ENCODE data around the gene CIRBP. TPM values are rescaled to one million over a fixed set of nuclear protein-coding genes. Genes with fewer than 3 reads are reported as not detected.
A peak's percentile ranks its signal among the peaks of the same experiment; 100 is the strongest.
"Not testable (repeated sequence)": the region's sequence is repeated elsewhere in the genome, so short reads cannot be mapped to it uniquely, and the experiment has no call there.

The CIRBP gene
- total RNA-seq, 2 donors from 2014 or later, result 163 to 179 TPM

DNA sequence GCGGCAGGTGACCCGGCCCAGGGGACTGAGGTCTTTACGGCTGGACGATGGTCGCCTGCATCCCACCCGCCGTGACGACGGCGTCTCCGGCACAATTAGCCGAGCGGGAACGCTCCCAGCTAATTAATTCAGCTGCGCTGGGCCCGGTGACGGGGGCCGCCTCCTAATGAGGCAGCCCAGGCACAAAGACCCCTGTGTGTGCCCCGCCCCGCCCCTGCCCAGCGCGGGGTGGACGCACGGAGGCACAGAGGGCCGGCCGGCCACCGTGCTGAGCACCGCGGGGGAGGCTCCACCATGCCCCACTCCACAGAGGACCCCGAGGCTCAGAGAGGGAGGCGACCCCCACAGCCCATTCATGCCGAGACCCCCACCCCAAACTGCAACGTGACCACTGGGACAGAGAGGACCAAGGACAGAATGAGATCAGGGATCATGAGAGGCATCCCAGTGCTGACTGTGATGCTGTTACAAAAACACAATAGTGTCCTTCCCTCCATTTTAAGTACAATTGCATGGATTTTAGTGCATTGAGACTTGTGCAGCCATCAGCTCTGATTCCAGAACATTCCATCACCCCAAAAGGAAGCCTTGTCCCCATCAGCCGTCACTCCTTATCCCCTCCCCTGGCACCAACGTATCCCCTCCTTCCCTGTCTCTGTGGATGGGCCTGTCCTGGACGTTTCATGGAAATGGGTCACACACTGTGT is 33.6 kb downstream of the CIRBP start:
- Histone ChIP-seq H3K9ac (ENCODE audit: low read depth in 2 of 2, low read length in 2 of 2) (no peak overlapping the region), H3K27me3 (no peaks in the 10 kb centered on the region), H3K9me3 (no peaks in the 10 kb centered on the region), H3K4me3 (no peak overlapping the region), H3K27ac (no peak overlapping the region), H3K36me3 (no peaks in the 10 kb centered on the region), H3K4me1 (peaks cover 6% of the 10 kb centered on the region)
- intact Hi-C loops (cut with DNase I), result no loop called here
- TF ChIP-seq, protein P1, sequence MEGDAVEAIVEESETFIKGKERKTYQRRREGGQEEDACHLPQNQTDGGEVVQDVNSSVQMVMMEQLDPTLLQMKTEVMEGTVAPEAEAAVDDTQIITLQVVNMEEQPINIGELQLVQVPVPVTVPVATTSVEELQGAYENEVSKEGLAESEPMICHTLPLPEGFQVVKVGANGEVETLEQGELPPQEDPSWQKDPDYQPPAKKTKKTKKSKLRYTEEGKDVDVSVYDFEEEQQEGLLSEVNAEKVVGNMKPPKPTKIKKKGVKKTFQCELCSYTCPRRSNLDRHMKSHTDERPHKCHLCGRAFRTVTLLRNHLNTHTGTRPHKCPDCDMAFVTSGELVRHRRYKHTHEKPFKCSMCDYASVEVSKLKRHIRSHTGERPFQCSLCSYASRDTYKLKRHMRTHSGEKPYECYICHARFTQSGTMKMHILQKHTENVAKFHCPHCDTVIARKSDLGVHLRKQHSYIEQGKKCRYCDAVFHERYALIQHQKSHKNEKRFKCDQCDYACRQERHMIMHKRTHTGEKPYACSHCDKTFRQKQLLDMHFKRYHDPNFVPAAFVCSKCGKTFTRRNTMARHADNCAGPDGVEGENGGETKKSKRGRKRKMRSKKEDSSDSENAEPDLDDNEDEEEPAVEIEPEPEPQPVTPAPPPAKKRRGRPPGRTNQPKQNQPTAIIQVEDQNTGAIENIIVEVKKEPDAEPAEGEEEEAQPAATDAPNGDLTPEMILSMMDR (IDR thresholded peaks at IDR 0.05), result no peak
- DNase-seq, result no peak

DNA sequence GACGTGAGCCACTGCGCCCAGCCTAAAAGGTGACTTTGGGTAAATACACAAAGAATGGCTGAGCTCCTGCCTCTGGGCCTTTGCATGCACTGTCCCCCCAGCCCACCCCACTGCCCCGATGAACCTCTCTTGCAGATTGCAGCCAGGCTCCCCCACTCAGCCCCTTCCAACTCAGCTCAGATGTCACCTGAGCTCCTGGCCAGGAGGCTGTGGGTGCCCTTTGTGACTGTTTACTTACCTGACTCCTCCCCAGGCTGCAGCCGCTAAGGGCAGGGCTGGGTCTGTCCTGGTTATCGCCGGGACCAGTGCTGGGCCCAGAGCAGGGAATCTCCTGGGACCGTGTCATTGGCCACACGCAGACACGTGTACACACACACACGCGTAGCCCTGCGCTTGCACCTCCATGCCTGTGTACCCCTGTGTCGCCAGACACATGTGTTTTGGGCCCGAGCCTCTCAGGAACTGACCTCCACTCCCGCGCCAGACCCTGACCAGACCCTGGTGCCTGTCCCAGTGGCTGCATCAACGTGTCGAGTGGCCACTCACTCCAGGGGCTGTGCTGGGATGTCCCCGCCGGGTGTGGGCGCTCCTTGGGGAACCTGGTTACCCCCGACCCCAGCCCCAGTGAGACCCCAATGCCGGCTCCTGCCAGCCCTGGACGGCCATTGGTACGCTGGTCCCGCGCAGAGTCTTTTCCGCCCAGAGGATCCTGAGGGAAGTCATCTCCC is 35.2 kb downstream of the CIRBP start:
- intact Hi-C loops (cut with DNase I), result no loop called here
- Histone ChIP-seq H3K9ac (ENCODE audit: low read depth in 2 of 2, low read length in 2 of 2) (peak overlapping the region in 1 of 2 donors; percentile 51), H3K4me1 (peaks cover 6% of the 10 kb centered on the region), H3K27ac (no peak overlapping the region), H3K9me3 (no peaks in the 10 kb centered on the region), H3K4me3 (no peak overlapping the region), H3K27me3 (no peaks in the 10 kb centered on the region), H3K36me3 (no peaks in the 10 kb centered on the region)
- TF ChIP-seq, protein P1 (IDR thresholded peaks at IDR 0.05), result no peak
- DNase-seq, result peak; percentile 83

DNA sequence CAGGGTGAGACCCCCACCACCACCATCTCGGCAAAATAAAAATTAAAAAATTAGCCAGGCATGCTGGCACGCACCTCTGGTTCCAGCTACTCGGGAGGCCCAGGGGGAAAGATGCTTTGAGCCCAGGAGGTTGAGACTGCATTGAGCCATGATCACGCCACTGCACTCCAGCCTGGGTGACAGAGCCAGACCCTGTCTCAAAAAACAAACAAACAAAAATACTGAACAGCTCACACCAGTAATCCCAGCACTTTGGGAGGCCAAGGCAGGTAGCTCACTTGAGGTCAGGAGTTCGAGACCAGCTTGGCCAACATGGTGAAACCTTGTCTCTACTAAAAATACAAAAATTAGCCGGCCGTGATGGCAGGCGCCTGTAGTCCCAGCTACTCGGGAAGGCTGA is 36.2 kb downstream of the CIRBP start:
- H3K36me3 ChIP-seq; H3K4me3 ChIP-seq; H3K9ac ChIP-seq (ENCODE audit: low read depth in 2 of 2, low read length in 2 of 2); H3K4me1 ChIP-seq; intact Hi-C loops (cut with DNase I); H3K9me3 ChIP-seq; H3K27me3 ChIP-seq; H3K27ac ChIP-seq; DNase-seq: not testable (repeated sequence)

DNA sequence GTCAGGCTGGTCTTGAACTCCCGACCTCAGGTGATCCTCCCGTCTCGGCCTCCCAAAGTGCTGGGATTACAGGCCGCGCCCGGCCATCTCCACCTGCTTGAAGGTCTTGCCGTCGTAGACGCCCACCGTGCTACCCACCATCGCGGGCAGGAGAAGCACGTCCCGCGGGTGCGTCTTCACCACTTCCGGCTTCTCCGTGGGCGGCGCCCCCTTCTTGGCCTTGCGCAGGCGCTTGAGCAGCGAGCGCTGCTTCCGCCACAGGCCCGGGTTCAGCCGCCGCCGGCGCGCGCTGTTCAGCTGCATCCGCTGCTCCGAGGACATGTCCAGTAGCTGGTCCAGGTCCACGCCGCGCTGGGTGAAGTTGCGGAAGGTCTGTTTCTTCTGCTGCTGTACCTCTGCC is 38.2 kb downstream of the CIRBP start:
- Histone ChIP-seq H3K9me3 (no peaks in the 10 kb centered on the region), H3K4me3 (no peak overlapping the region), H3K27me3 (no peaks in the 10 kb centered on the region), H3K27ac (no peak overlapping the region), H3K36me3 (no peaks in the 10 kb centered on the region), H3K9ac (ENCODE audit: low read depth in 2 of 2, low read length in 2 of 2) (no peak overlapping the region), H3K4me1 (peaks cover 6% of the 10 kb centered on the region)
- intact Hi-C loops (cut with DNase I), result no loop called here
- TF ChIP-seq, protein P1 (IDR thresholded peaks at IDR 0.05), result no peak
- no peak for DNase-seq

DNA sequence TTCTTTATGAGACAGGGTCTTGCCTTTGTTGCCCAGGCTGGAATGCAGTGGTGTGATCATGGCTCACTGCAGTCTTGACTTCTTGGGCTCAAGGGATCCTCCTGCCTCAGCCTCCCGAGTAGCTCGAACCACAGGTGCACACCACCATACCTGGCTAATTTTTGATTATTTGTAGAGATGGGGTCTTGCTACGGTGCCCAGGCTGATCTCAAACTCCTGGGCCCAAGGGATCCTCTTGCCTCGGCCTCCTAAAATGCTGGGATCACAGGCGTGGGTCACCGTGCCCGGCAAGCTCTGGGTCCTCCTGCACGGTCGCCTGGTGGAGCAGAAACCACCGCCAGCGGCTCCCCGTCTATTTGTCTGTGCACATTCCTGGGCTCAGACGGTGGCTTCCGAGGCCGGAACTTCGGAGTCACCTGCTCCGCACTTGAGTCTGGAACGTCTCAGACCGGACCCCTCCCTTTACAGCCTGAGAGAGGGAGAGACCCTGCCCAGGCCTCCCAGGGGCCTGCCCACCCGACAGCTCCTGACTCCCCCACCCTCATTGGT is 38.7 kb downstream of the CIRBP start:
- no peaks in the 10 kb centered on the region for H3K36me3 ChIP-seq
- H3K4me3 ChIP-seq, result no peak overlapping the region
- H3K27me3 ChIP-seq, result no peaks in the 10 kb centered on the region
- TF ChIP-seq, protein P1 (IDR thresholded peaks at IDR 0.05), result no peak
- H3K27ac ChIP-seq, result no peak overlapping the region
- H3K9ac ChIP-seq (ENCODE audit: low read depth in 2 of 2, low read length in 2 of 2), result no peak overlapping the region
- no peak for DNase-seq
- H3K4me1 ChIP-seq, result peaks cover 6% of the 10 kb centered on the region
- no peaks in the 10 kb centered on the region for H3K9me3 ChIP-seq
- intact Hi-C loops (cut with DNase I), result no loop called here

DNA sequence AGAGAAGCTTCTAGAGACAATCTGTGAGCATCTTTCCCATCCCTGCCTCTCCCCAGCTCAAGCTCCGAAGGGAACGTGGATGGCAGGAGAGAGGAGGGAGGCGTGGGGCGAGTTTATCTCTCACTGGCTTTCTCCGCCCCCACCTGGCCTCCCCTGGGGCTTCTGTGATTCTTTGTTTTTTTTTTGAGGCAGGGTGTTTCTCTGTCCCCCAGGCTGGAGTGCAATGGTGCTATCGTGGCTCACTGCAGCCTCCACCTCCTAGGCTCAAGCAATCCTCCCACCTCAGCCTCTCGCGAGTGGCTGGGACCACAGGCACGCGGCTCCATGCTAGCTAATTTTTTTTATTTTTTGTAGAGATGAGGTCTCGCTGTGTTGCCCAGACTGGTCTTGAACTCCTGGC is 39.6 kb downstream of the CIRBP start:
- no peaks in the 10 kb centered on the region for H3K36me3 ChIP-seq
- TF ChIP-seq, protein P1 (IDR thresholded peaks at IDR 0.05), result no peak
- intact Hi-C loops (cut with DNase I), result no loop called here
- no peak overlapping the region for H3K27ac ChIP-seq
- H3K4me1 ChIP-seq, result peaks cover 7% of the 10 kb centered on the region
- H3K4me3 ChIP-seq, result no peak overlapping the region
- H3K9me3 ChIP-seq, result no peaks in the 10 kb centered on the region
- H3K27me3 ChIP-seq, result no peaks in the 10 kb centered on the region
- H3K9ac ChIP-seq (ENCODE audit: low read depth in 2 of 2, low read length in 2 of 2), result no peak overlapping the region
- DNase-seq, result no peak

Measured in colonic mucosa (tissue), 4 donors.